ENCODE data around the gene REST.

GRCh38 chr4:56874166-56874565 is 33.5 kb upstream of the REST start:
- TF ChIP-seq CTCF (IDR thresholded peaks at IDR 0.05) (no peak), POLR2A (IDR thresholded peaks at IDR 0.05) (no peak), EP300 (IDR thresholded peaks at IDR 0.05) (no peak)

All from tibial nerve (tissue), 4 donors.